ENCODE data around the gene SHC3.

The SHC3 gene

DNA sequence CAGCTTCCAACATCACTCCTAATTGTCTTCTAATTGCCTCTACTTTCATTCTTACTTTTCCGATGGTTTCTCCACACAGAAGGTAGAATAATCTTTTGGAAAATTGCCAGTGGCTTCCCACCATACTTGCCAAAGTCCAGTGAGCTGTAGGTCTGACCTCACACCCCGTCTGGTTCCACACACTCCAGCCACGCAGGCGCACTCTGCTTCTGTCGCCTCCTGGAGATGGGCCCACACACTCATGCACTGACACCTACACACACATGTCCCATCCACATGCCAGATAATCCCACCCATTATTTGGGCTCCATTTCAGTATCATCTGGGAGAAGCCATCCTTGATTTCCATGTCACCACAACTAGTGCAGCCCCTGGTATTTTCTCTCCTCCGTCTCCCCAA is 12.7 kb downstream of the SHC3 start:
- Histone ChIP-seq H3K9me3 (no peaks in the 10 kb centered on the region), H3K27ac (no peak overlapping the region), H3K4me1 (no peaks in the 10 kb centered on the region), H3K36me3 (no peaks in the 10 kb centered on the region), H3K4me3 (no peak overlapping the region), H3K27me3 (no peaks in the 10 kb centered on the region)
- intact Hi-C loops (cut with DNase I; ENCODE audit: low total_unique reads) = no loop called here
- no peak for DNase-seq
- no peak for TF ChIP-seq CTCF (IDR thresholded peaks at IDR 0.05)

DNA sequence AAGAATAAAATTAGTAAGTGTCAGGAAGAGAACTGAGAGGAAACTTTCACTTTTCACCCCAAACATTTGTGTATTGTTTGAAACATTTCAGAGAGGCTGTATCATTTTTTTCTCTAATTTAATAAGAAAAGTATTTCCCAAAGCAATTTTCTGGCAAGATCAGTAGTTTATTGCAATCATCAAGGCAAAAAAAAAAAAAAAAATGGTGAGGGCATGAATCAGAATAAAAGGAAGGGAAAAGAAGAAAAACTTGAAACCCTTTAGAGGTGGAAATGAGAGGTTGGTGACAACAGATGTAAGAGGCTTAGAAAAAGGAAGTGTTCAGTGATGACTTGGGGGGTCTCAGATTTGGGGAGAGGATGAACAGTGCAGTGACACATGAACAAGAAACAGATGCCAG is 13.3 kb downstream of the SHC3 start:
- no peak for DNase-seq
- Histone ChIP-seq H3K27ac (no peak overlapping the region), H3K27me3 (no peaks in the 10 kb centered on the region), H3K9me3 (no peaks in the 10 kb centered on the region), H3K4me3 (no peak overlapping the region), H3K36me3 (no peaks in the 10 kb centered on the region), H3K4me1 (no peaks in the 10 kb centered on the region)
- no peak for TF ChIP-seq CTCF (IDR thresholded peaks at IDR 0.05)
- intact Hi-C loops (cut with DNase I; ENCODE audit: low total_unique reads) = no loop called here

GRCh38 chr9:89161221-89161620 is 17.4 kb downstream of the SHC3 start:
- no peaks in the 10 kb centered on the region for H3K27me3 ChIP-seq
- no peak overlapping the region for H3K27ac ChIP-seq
- TF ChIP-seq CTCF (IDR thresholded peaks at IDR 0.05) = no peak
- H3K36me3 ChIP-seq = no peaks in the 10 kb centered on the region
- DNase-seq = no peak
- no peak overlapping the region for H3K4me3 ChIP-seq
- no peaks in the 10 kb centered on the region for H3K9me3 ChIP-seq
- no peaks in the 10 kb centered on the region for H3K4me1 ChIP-seq
- intact Hi-C loops (cut with DNase I; ENCODE audit: low total_unique reads) = no loop called here

GRCh38 chr9:89160806-89161205 is 17.8 kb downstream of the SHC3 start:
- Histone ChIP-seq H3K4me3 (no peak overlapping the region), H3K4me1 (no peaks in the 10 kb centered on the region), H3K27me3 (no peaks in the 10 kb centered on the region), H3K27ac (no peak overlapping the region), H3K36me3 (no peaks in the 10 kb centered on the region), H3K9me3 (no peaks in the 10 kb centered on the region)
- DNase-seq = no peak
- intact Hi-C loops (cut with DNase I; ENCODE audit: low total_unique reads) = no loop called here
- no peak for TF ChIP-seq CTCF (IDR thresholded peaks at IDR 0.05)

- Histone ChIP-seq H3K27ac (no peak overlapping the region), H3K4me3 (no peak overlapping the region), H3K4me1 (no peaks in the 10 kb centered on the region), H3K9me3 (no peaks in the 10 kb centered on the region), H3K36me3 (no peaks in the 10 kb centered on the region), H3K27me3 (no peaks in the 10 kb centered on the region)
- no peak for TF ChIP-seq CTCF (IDR thresholded peaks at IDR 0.05)
- intact Hi-C loops (cut with DNase I; ENCODE audit: low total_unique reads) = no loop called here
- no peak for DNase-seq
These were observed 23.8 kb downstream of the SHC3 start for GRCh38 chr9:89154651-89155336.

DNA sequence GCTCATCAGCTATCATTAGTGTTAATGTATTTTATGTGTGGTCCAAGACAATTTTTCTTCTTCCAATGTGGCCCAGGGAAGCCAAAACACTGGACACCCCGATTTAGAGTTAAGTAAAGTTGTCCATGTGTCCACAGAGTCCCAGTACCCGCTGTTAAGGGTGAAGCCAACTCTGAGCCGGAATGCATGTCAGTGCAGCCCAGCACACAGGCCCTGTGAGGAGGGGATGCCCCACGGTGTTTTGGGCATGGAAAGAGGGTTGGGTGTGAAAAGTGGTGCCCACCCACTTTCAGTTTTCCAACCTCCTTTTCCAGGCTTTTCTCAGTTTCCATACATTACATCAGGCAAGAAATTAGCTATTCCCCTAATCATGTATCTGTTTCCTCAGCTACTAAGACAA is 24.4 kb downstream of the SHC3 start:
- no peak for DNase-seq
- Histone ChIP-seq H3K4me3 (no peak overlapping the region), H3K9me3 (no peaks in the 10 kb centered on the region), H3K36me3 (no peaks in the 10 kb centered on the region), H3K27ac (no peak overlapping the region), H3K4me1 (no peaks in the 10 kb centered on the region), H3K27me3 (no peaks in the 10 kb centered on the region)
- no peak for TF ChIP-seq CTCF (IDR thresholded peaks at IDR 0.05)
- intact Hi-C loops (cut with DNase I; ENCODE audit: low total_unique reads) = no loop called here

Data from tibial artery (tissue), 4 donors.